ENCODE measurements around the gene CYLC2.

The CYLC2 gene

GRCh38 chr9:102995033-102995432, at the start of gene CYLC2:
Gene CYLC2, plus strand, starts transcription at chr9:102995333. Its CDS starts 48 bp downstream, at chr9:102995381.
- DNase-seq (ENCODE audit: low spot score), result no peak

GRCh38 chr9:102950346-102950745, 44.8 kb upstream of the CYLC2 start:
- DNase-seq (ENCODE audit: low spot score), result no peak

GRCh38 chr9:102966999-102967398, 28.1 kb upstream of the CYLC2 start:
- no peak for DNase-seq (ENCODE audit: low spot score)

GRCh38 chr9:102967979-102968378, 27.2 kb upstream of the CYLC2 start:
- no peak for DNase-seq (ENCODE audit: low spot score)

- no peak for DNase-seq (ENCODE audit: low spot score)
These were observed 22.4 kb upstream of the CYLC2 start for GRCh38 chr9:102972780-102973179.

GRCh38 chr9:102974530-102974929, 20.6 kb upstream of the CYLC2 start:
- DNase-seq (ENCODE audit: low spot score), result no peak

- DNase-seq (ENCODE audit: low spot score), result no peak
These were observed 19.9 kb upstream of the CYLC2 start for GRCh38 chr9:102975251-102975650.

GRCh38 chr9:102985162-102985895, 9.8 kb upstream of the CYLC2 start:
- no peak for DNase-seq (ENCODE audit: low spot score)

- no peak for DNase-seq (ENCODE audit: low spot score)
These were observed 8.7 kb upstream of the CYLC2 start for GRCh38 chr9:102986425-102986824.

GRCh38 chr9:103003689-103004088, 8.6 kb downstream of the CYLC2 start:
- no peak for DNase-seq (ENCODE audit: low spot score)

- no peak for DNase-seq (ENCODE audit: low spot score)
These were observed 19.1 kb downstream of the CYLC2 start for GRCh38 chr9:103014242-103014641.

GRCh38 chr9:103025796-103026195, 30.7 kb downstream of the CYLC2 start:
- DNase-seq (ENCODE audit: low spot score), result no peak

GRCh38 chr9:103037508-103038477, 42.7 kb downstream of the CYLC2 start:
- DNase-seq (ENCODE audit: low spot score), result no peak

- no peak for DNase-seq (ENCODE audit: low spot score)
These were observed 46.8 kb downstream of the CYLC2 start for GRCh38 chr9:103041961-103042360.
